CD4-positive, alpha-beta T cell (primary cell): ENCODE results near the gene MTHFD2L. TPM values are rescaled to one million over a fixed set of nuclear protein-coding genes. Genes with fewer than 3 reads are reported as not detected.

Source experiments
- ATAC-seq: fragments of 200-7000 bp; cut with Tn5 transposase; one replicate; pipeline ENCODE4 v1.10.0; 2022; ENCODE audit warnings: mild to moderate bottlenecking; ENCODE audit not compliant: poor library complexity
- CTCF ChIA-PET: fragments of 350-600 bp; sonication (Branson Sonifier 250); formaldehyde crosslinking; loops from one replicate; lab custom pipeline; 2021; ENCODE audit warnings: antibody characterized with exemption, inconsistent platforms; lab: Charles Lee
- POLR2A ChIA-PET: fragments of 350-600 bp; sonication (Branson Sonifier 250); formaldehyde crosslinking; loops from one replicate; lab custom pipeline; 2021; ENCODE audit warnings: antibody characterized with exemption, inconsistent platforms; lab: Charles Lee
- DNase-seq, 14 experiments: peaks; one replicate each; pipeline ENCODE4 v3.0.0-alpha.2; 2013 to 2020; ENCODE audit warnings: mixed read lengths in 2 of 14
- H3K27ac ChIP-seq, 2 donors: one replicate each; pipeline versions ENCODE4 v1.5.1 to v1.7.0; 2013; ENCODE audit warnings: low read length in 2 of 2, low read depth in 1 of 2, mild to moderate bottlenecking in 1 of 2
- H3K27me3 ChIP-seq, 2 experiments: 1 replicate in 1 of 2; 2 replicates in 1 of 2; pipeline versions ENCODE4 v1.6.1 to v1.7.0; 2013; ENCODE audit warnings: low read length in 2 of 2, control low read depth in 1 of 2, mild to moderate bottlenecking in 1 of 2, moderate library complexity in 1 of 2; ENCODE audit not compliant: insufficient read depth in 2 of 2, control insufficient read depth in 1 of 2
- H3K36me3 ChIP-seq: one replicate; pipeline ENCODE4 v1.6.1; 2013; ENCODE audit warnings: low read length, control low read depth; ENCODE audit not compliant: insufficient read depth
- H3K4me1 ChIP-seq: one replicate; pipeline ENCODE4 v1.6.1; 2013; ENCODE audit warnings: low read length, control low read depth; ENCODE audit not compliant: insufficient read depth
- H3K4me3 ChIP-seq: one replicate; pipeline ENCODE4 v1.5.1; 2013; ENCODE audit warnings: mild to moderate bottlenecking, low read length, moderate library complexity
- H3K9me3 ChIP-seq, 2 experiments: 1 replicate in 1 of 2; 2 replicates in 1 of 2; pipeline versions ENCODE4 v1.6.1 to v1.7.0; 2013; ENCODE audit warnings: low read length in 2 of 2, mild to moderate bottlenecking in 2 of 2, control low read depth in 1 of 2, moderate library complexity in 1 of 2; ENCODE audit not compliant: control insufficient read depth in 1 of 2, insufficient read depth in 1 of 2
- H3K27ac Mint-ChIP-seq: one replicate; pipeline ENCODE4 v1.8.0; 2020; ENCODE audit warnings: mixed read lengths
- H3K27me3 Mint-ChIP-seq: one replicate; pipeline ENCODE4 v1.8.0; 2021; ENCODE audit warnings: mixed read lengths
- H3K36me3 Mint-ChIP-seq: one replicate; pipeline ENCODE4 v1.8.0; 2021; ENCODE audit warnings: low read depth, mixed read lengths
- H3K4me1 Mint-ChIP-seq: one replicate; pipeline ENCODE4 v1.8.0; 2021; ENCODE audit warnings: low read depth, mixed read lengths
- H3K4me3 Mint-ChIP-seq: one replicate; pipeline ENCODE4 v1.8.0; 2020; ENCODE audit warnings: mild to moderate bottlenecking, mixed read lengths
- H3K9me3 Mint-ChIP-seq: one replicate; pipeline ENCODE4 v1.8.0; 2020; ENCODE audit warnings: mixed read lengths
- CTCF ChIP-seq: fragments of 200-600 bp; IDR thresholded peaks from one replicate; pipeline ENCODE4 v1.8.0; 2022; ENCODE audit warnings: antibody characterized with exemption, mild to moderate bottlenecking
- intact Hi-C, 2 experiments: fragments of 100-400 bp; cut with DNase I in 1 of 2; cut with micrococcal nuclease in 1 of 2; formaldehyde crosslinking; loops; one replicate each; pipeline versions ENCODE4 v1.15.1 to v1.9.0; 2023 to 2025; cut with DNase I, micrococcal nuclease
- total RNA-seq, 174 experiments: library from RNA in 2 of 174; stranded (reverse) in 2 of 174; gene quantifications; one replicate each; pipeline ENCODE4 v1.2.3 and lab custom pipeline; 2021 to 2026

The MTHFD2L gene
- total RNA-seq, 2 experiments from 2014 or later: 13.7 to 14.4 TPM

- DNase-seq (peak in 2 of 14 experiments; percentile 22 to 42), ATAC-seq (no peak)
- no peak overlapping the region for H3K27ac ChIP-seq
- H3K27ac Mint-ChIP-seq: no peak overlapping the region
- H3K27me3 Mint-ChIP-seq: no peaks in the 10 kb centered on the region
- H3K4me1 Mint-ChIP-seq: no peaks in the 10 kb centered on the region
- peaks cover under 1% of the 10 kb centered on the region for H3K9me3 Mint-ChIP-seq
- no peaks in the 10 kb centered on the region for H3K36me3 ChIP-seq
- H3K4me3 Mint-ChIP-seq: no peak overlapping the region
- no peaks in the 10 kb centered on the region for H3K9me3 ChIP-seq
- no peaks in the 10 kb centered on the region for H3K36me3 Mint-ChIP-seq
- POLR2A ChIA-PET: no interaction called here
- no peak for TF ChIP-seq CTCF
- H3K27me3 ChIP-seq: no peaks in the 10 kb centered on the region
- CTCF ChIA-PET: no interaction called here
- no peak overlapping the region for H3K4me3 ChIP-seq
- H3K4me1 ChIP-seq: no peaks in the 10 kb centered on the region
- intact Hi-C loops: no loop called here
Measured at GRCh38 chr4:74117024-74117534, 40.8 kb upstream of the MTHFD2L start.

GRCh38 chr4:74118600-74119338 is 39.1 kb upstream of the MTHFD2L start:
- Histone ChIP-seq H3K27me3 (no peaks in the 10 kb centered on the region), H3K4me3 (no peak overlapping the region), H3K27ac (no peak overlapping the region), H3K9me3 (no peaks in the 10 kb centered on the region), H3K36me3 (no peaks in the 10 kb centered on the region), H3K4me1 (no peaks in the 10 kb centered on the region)
- intact Hi-C loops: no loop called here
- Mint-ChIP-seq H3K4me1 (no peaks in the 10 kb centered on the region), H3K9me3 (peaks cover 3% of the 10 kb centered on the region), H3K27ac (no peak overlapping the region), H3K36me3 (no peaks in the 10 kb centered on the region), H3K27me3 (no peaks in the 10 kb centered on the region), H3K4me3 (no peak overlapping the region)
- ATAC-seq (no peak), DNase-seq (no peak)
- ChIA-PET CTCF (no interaction called here), POLR2A (no interaction called here)
- no peak for TF ChIP-seq CTCF

- no peaks in the 10 kb centered on the region for H3K27me3 ChIP-seq
- TF ChIP-seq CTCF: no peak
- Mint-ChIP-seq H3K9me3 (peaks cover 3% of the 10 kb centered on the region), H3K27me3 (no peaks in the 10 kb centered on the region), H3K27ac (no peak overlapping the region), H3K4me3 (no peak overlapping the region), H3K36me3 (no peaks in the 10 kb centered on the region), H3K4me1 (no peaks in the 10 kb centered on the region)
- POLR2A ChIA-PET: no interaction called here
- no peaks in the 10 kb centered on the region for H3K4me1 ChIP-seq
- no peaks in the 10 kb centered on the region for H3K9me3 ChIP-seq
- ATAC-seq (no peak), DNase-seq (no peak)
- CTCF ChIA-PET: no interaction called here
- H3K36me3 ChIP-seq: no peaks in the 10 kb centered on the region
- H3K4me3 ChIP-seq: no peak overlapping the region
- H3K27ac ChIP-seq: no peak overlapping the region
- intact Hi-C loops: no loop called here
Measured at GRCh38 chr4:74120086-74120485, 37.8 kb upstream of the MTHFD2L start.
